Measurements from ENCODE around the gene BIRC6. TPM values are rescaled to one million over a fixed set of nuclear protein-coding genes. Genes with fewer than 3 reads are reported as not detected.

Gene BIRC6
- total RNA-seq, 3 donors from 2014 or later (not counting 1 experiment from before 2014, with no cell fraction given): 190 to 225 (median 224) TPM

DNA sequence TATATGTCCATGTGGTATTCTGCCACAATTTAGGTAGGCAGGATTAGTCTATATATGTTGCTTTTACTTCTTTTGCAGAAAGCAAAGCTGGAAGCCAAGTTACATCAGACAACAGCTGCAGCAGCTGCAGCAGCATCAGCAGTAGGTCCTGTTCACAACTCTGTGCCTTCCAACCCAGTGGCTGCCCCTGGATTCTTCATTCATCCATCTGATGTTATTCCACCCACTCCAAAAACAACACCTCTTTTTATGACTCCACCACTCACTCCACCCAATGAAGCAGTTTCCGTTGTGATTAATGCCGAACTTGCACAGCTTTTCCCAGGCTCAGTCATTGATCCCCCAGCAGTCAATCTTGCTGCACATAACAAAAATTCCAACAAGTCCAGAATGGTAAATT lies 107.6 kb downstream of the BIRC6 start:
- peaks cover 9 to 10% of the 10 kb centered on the region in 2 donors for H3K4me1 Mint-ChIP-seq
- intact Hi-C loops (cut with micrococcal nuclease): no loop called here
- no peak for DNase-seq
- H3K36me3 ChIP-seq (ENCODE audit: control insufficient read depth, insufficient read depth, low read length): peaks cover 57% of the 10 kb centered on the region
- no peaks in the 10 kb centered on the region for H3K9me3 ChIP-seq (ENCODE audit: control insufficient read depth, insufficient read depth, low read length)
- H3K27ac Mint-ChIP-seq: peak overlapping the region; percentile 23 to 31
- no peak for ATAC-seq
- H3K4me3 ChIP-seq (ENCODE audit: low read length): no peak overlapping the region
- 100% methylated on average over 2 of the region's 2 CpGs for WGBS (ENCODE audit: insufficient coverage)
- no peaks in the 10 kb centered on the region for H3K27me3 ChIP-seq (ENCODE audit: control insufficient read depth, insufficient read depth, low read length)
- H3K36me3 Mint-ChIP-seq: no peaks in the 10 kb centered on the region
- H3K4me3 Mint-ChIP-seq: no peak overlapping the region
- no peaks in the 10 kb centered on the region for H3K4me1 ChIP-seq (ENCODE audit: control insufficient read depth, insufficient read depth, low read length)
- H3K9me3 Mint-ChIP-seq: no peaks in the 10 kb centered on the region
- H3K27ac ChIP-seq (ENCODE audit: low read length): no peak overlapping the region
- no peaks in the 10 kb centered on the region for H3K27me3 Mint-ChIP-seq (ENCODE audit: low read depth in 2 of 2)
- TF ChIP-seq, protein P1, sequence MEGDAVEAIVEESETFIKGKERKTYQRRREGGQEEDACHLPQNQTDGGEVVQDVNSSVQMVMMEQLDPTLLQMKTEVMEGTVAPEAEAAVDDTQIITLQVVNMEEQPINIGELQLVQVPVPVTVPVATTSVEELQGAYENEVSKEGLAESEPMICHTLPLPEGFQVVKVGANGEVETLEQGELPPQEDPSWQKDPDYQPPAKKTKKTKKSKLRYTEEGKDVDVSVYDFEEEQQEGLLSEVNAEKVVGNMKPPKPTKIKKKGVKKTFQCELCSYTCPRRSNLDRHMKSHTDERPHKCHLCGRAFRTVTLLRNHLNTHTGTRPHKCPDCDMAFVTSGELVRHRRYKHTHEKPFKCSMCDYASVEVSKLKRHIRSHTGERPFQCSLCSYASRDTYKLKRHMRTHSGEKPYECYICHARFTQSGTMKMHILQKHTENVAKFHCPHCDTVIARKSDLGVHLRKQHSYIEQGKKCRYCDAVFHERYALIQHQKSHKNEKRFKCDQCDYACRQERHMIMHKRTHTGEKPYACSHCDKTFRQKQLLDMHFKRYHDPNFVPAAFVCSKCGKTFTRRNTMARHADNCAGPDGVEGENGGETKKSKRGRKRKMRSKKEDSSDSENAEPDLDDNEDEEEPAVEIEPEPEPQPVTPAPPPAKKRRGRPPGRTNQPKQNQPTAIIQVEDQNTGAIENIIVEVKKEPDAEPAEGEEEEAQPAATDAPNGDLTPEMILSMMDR (IDR thresholded peaks at IDR 0.05): no peak

DNA sequence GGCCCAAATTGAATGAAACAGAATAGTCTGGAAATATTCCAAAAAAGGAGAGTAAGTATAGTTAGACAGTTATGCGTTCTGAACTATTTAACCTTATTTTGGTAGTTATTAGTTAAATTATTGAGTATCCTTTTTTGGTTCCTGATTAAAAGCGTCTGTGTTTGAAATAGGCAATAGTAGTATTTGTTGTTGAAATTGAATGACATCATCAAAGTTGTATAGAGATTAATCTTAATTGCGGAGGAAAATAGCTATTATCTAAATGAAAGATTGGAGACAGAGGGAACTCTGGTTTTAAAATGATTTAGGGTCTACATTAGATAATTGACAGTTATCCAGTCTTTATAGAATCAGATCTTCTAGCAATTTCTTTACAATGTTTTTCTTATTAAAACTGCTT lies 115.8 kb downstream of the BIRC6 start:
- H3K4me3 Mint-ChIP-seq: no peak overlapping the region
- no peaks in the 10 kb centered on the region for H3K9me3 Mint-ChIP-seq
- TF ChIP-seq, protein P1 (IDR thresholded peaks at IDR 0.05): no peak
- no peak for DNase-seq
- H3K36me3 Mint-ChIP-seq: no peaks in the 10 kb centered on the region
- H3K27ac ChIP-seq (ENCODE audit: low read length): no peak overlapping the region
- no peak for ATAC-seq
- intact Hi-C loops (cut with micrococcal nuclease): no loop called here
- peaks cover 73% of the 10 kb centered on the region for H3K36me3 ChIP-seq (ENCODE audit: control insufficient read depth, insufficient read depth, low read length)
- no peak overlapping the region for H3K4me3 ChIP-seq (ENCODE audit: low read length)
- H3K27me3 ChIP-seq (ENCODE audit: control insufficient read depth, insufficient read depth, low read length): no peaks in the 10 kb centered on the region
- peaks cover 0 to 6% of the 10 kb centered on the region in 2 donors for H3K4me1 Mint-ChIP-seq
- 100% methylated on average over 2 of the region's 3 CpGs for WGBS (ENCODE audit: insufficient coverage)
- no peaks in the 10 kb centered on the region for H3K27me3 Mint-ChIP-seq (ENCODE audit: low read depth in 2 of 2)
- no peaks in the 10 kb centered on the region for H3K4me1 ChIP-seq (ENCODE audit: control insufficient read depth, insufficient read depth, low read length)
- H3K27ac Mint-ChIP-seq: no peak overlapping the region
- H3K9me3 ChIP-seq (ENCODE audit: control insufficient read depth, insufficient read depth, low read length): no peaks in the 10 kb centered on the region

DNA sequence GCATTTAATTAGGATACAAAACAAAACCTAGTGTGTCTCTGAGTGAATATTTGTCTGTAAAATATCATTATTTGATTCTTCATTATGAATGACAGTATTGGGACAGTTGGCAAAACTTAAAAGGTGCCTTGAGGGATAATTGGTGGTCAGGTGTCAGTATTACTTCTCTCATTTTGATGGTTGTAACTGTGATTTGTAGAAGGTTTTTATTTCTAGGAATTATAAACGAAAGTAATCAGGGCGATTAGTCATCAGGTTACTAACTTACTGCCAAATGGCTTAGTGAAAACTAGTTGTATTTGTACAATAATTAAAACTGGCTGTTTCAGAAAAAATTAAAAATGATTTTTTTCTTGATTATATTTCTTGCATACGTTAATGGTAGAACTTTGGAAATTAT lies 117.6 kb downstream of the BIRC6 start:
- 74% methylated on average over 3 of the region's 3 CpGs for WGBS (ENCODE audit: insufficient coverage)
- intact Hi-C loops (cut with micrococcal nuclease): no loop called here
- Histone ChIP-seq H3K4me1 (ENCODE audit: control insufficient read depth, insufficient read depth, low read length) (no peaks in the 10 kb centered on the region), H3K27ac (ENCODE audit: low read length) (no peak overlapping the region), H3K36me3 (ENCODE audit: control insufficient read depth, insufficient read depth, low read length) (peaks cover 71% of the 10 kb centered on the region), H3K4me3 (ENCODE audit: low read length) (no peak overlapping the region), H3K27me3 (ENCODE audit: control insufficient read depth, insufficient read depth, low read length) (no peaks in the 10 kb centered on the region), H3K9me3 (ENCODE audit: control insufficient read depth, insufficient read depth, low read length) (no peaks in the 10 kb centered on the region)
- H3K4me1 Mint-ChIP-seq: peaks cover 0 to 10% of the 10 kb centered on the region in 2 donors
- ATAC-seq (no peak), DNase-seq (no peak)
- peaks cover 5% of the 10 kb centered on the region for H3K36me3 Mint-ChIP-seq
- no peak overlapping the region for H3K27ac Mint-ChIP-seq
- H3K9me3 Mint-ChIP-seq: no peaks in the 10 kb centered on the region
- H3K4me3 Mint-ChIP-seq: no peak overlapping the region
- TF ChIP-seq, protein P1 (IDR thresholded peaks at IDR 0.05): no peak
- no peaks in the 10 kb centered on the region for H3K27me3 Mint-ChIP-seq (ENCODE audit: low read depth in 2 of 2)

DNA sequence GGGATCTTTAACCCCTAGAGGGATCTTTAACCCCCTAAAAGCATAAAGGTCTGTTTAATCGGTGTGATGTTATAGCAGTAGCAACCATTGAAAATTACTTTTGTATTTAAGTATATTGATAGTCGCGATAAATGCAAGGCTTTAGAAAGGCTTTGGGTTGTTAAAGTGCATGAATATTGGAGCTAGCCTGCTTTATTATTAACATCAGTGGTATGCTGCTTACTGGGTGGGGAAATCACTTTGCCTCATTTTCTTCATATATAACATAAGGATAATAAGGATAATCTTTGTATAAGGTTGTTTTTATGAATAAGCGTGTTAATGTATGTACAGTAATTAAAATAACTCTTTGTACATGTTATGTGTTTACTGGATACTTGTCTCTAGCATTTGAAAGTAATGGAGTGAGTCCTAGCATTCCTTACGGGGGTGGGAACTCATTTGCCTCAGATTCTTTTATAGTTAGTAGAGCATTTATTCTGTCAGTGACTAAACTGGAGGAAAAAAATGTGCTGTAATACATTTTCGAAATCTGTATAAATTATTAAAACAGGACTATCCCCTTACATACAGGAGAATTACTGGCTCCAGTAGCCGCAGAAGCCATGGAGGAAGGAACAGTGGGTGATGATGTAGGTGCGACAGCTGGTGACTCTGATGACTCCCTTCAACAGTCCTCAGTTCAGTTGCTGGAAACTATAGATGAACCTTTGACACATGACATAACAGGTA lies 122.2 kb downstream of the BIRC6 start:
- no peaks in the 10 kb centered on the region for H3K27me3 Mint-ChIP-seq (ENCODE audit: low read depth in 2 of 2)
- H3K9me3 ChIP-seq (ENCODE audit: control insufficient read depth, insufficient read depth, low read length): no peaks in the 10 kb centered on the region
- 100% methylated on average over 5 of the region's 8 CpGs for WGBS (ENCODE audit: insufficient coverage)
- no peak overlapping the region for H3K4me3 Mint-ChIP-seq
- TF ChIP-seq, protein P1 (IDR thresholded peaks at IDR 0.05): no peak
- ATAC-seq (no peak), DNase-seq (no peak)
- no peak overlapping the region for H3K27ac Mint-ChIP-seq
- intact Hi-C loops (cut with micrococcal nuclease): no loop called here
- H3K4me1 Mint-ChIP-seq: peaks cover 0 to 10% of the 10 kb centered on the region in 2 donors
- H3K4me3 ChIP-seq (ENCODE audit: low read length): no peak overlapping the region
- no peaks in the 10 kb centered on the region for H3K27me3 ChIP-seq (ENCODE audit: control insufficient read depth, insufficient read depth, low read length)
- H3K36me3 ChIP-seq (ENCODE audit: control insufficient read depth, insufficient read depth, low read length): peaks cover 75% of the 10 kb centered on the region
- no peak overlapping the region for H3K27ac ChIP-seq (ENCODE audit: low read length)
- peaks cover 5% of the 10 kb centered on the region for H3K36me3 Mint-ChIP-seq
- no peaks in the 10 kb centered on the region for H3K9me3 Mint-ChIP-seq
- no peaks in the 10 kb centered on the region for H3K4me1 ChIP-seq (ENCODE audit: control insufficient read depth, insufficient read depth, low read length)

All from natural killer cell (primary cell).